Mesenchymal stem cell (in vitro differentiated cells and primary cell): ENCODE data around the gene DDX41.

Experiments used
- DNase-seq: peaks from one replicate; pipeline ENCODE4 v3.0.0-alpha.2; 2013
- H2AFZ ChIP-seq: one replicate; pipeline ENCODE4 v1.6.1; 2013; ENCODE audit warnings: low read depth, mild to moderate bottlenecking, control low read depth, inconsistent platforms, low read length, moderate library complexity
- H2AK5ac ChIP-seq: 2 replicates; pipeline ENCODE4 v1.6.1; 2013; ENCODE audit warnings: low read length, moderate library complexity, mild to moderate bottlenecking, inconsistent platforms; ENCODE audit not compliant: severe bottlenecking
- H2BK120ac ChIP-seq: one replicate; pipeline ENCODE4 v1.6.1; 2013; ENCODE audit warnings: low read depth, mild to moderate bottlenecking, inconsistent platforms, low read length, moderate library complexity
- H2BK12ac ChIP-seq, 2 experiments: one replicate each; pipeline ENCODE4 v1.6.1; 2013; ENCODE audit warnings: inconsistent platforms in 2 of 2, low read length in 2 of 2, mild to moderate bottlenecking in 2 of 2, moderate library complexity in 2 of 2, control low read depth in 1 of 2
- H2BK15ac ChIP-seq: one replicate; pipeline ENCODE4 v1.6.1; 2013; ENCODE audit warnings: mild to moderate bottlenecking, low read depth, inconsistent platforms; ENCODE audit not compliant: poor library complexity, severe bottlenecking
- H2BK5ac ChIP-seq: 2 replicates; pipeline ENCODE4 v1.6.1; 2013; ENCODE audit warnings: low read depth, mild to moderate bottlenecking, low read length, control low read depth, inconsistent platforms; ENCODE audit not compliant: poor library complexity, severe bottlenecking
- H3K14ac ChIP-seq, 2 experiments: one replicate each; pipeline ENCODE4 v1.6.1; 2013; ENCODE audit warnings: inconsistent platforms in 2 of 2, low read length in 2 of 2, control low read depth in 1 of 2, mild to moderate bottlenecking in 1 of 2, moderate library complexity in 1 of 2
- H3K18ac ChIP-seq, 2 experiments: one replicate each; pipeline ENCODE4 v1.6.1; 2013; ENCODE audit warnings: inconsistent platforms in 2 of 2, low read length in 2 of 2, control low read depth in 1 of 2, low read depth in 1 of 2, mild to moderate bottlenecking in 1 of 2
- H3K23ac ChIP-seq, 2 experiments: one replicate each; pipeline ENCODE4 v1.6.1; 2013; ENCODE audit warnings: inconsistent platforms in 2 of 2, low read length in 2 of 2, mild to moderate bottlenecking in 2 of 2, moderate library complexity in 2 of 2, control low read depth in 1 of 2
- H3K27ac ChIP-seq: 2 replicates; pipeline ENCODE4 v1.5.1; 2013; ENCODE audit warnings: mild to moderate bottlenecking, moderate library complexity, low read length, control low read depth, inconsistent platforms; ENCODE audit not compliant: poor library complexity, severe bottlenecking
- H3K27me3 ChIP-seq, 2 experiments: 2 replicates each; pipeline versions ENCODE4 v1.6.1 to v1.7.0; 2013; ENCODE audit warnings: low read length in 2 of 2, mild to moderate bottlenecking in 2 of 2, moderate library complexity in 2 of 2, control low read depth in 1 of 2, inconsistent platforms in 1 of 2; ENCODE audit not compliant: control insufficient read depth in 1 of 2, insufficient read depth in 1 of 2
- H3K36me3 ChIP-seq, 2 experiments: 2 replicates each; pipeline versions ENCODE4 v1.6.1 to v1.7.0; 2013; ENCODE audit warnings: low read length in 2 of 2, control low read depth in 1 of 2, inconsistent platforms in 1 of 2, low read depth in 1 of 2, mild to moderate bottlenecking in 1 of 2; ENCODE audit not compliant: insufficient read depth in 2 of 2, control insufficient read depth in 1 of 2
- H3K4ac ChIP-seq, 2 experiments: one replicate each; pipeline ENCODE4 v1.6.1; 2013; ENCODE audit warnings: inconsistent platforms in 2 of 2, low read length in 2 of 2, mild to moderate bottlenecking in 2 of 2, moderate library complexity in 2 of 2, control low read depth in 1 of 2, low read depth in 1 of 2
- H3K4me1 ChIP-seq: 2 replicates; pipeline ENCODE4 v1.6.1; 2013; ENCODE audit warnings: low read depth, low read length, control low read depth; ENCODE audit not compliant: control insufficient read depth, insufficient read depth
- H3K4me2 ChIP-seq: 2 replicates; pipeline ENCODE4 v1.6.1; 2013; ENCODE audit warnings: low read length, mild to moderate bottlenecking, inconsistent platforms; ENCODE audit not compliant: poor library complexity, severe bottlenecking
- H3K4me3 ChIP-seq, 2 experiments: 2 replicates each; pipeline versions ENCODE4 v1.5.1 to v1.7.0; 2013; ENCODE audit warnings: low read length in 2 of 2, mild to moderate bottlenecking in 2 of 2, control low read depth in 1 of 2, low read depth in 1 of 2; ENCODE audit not compliant: insufficient read depth in 1 of 2
- H3K79me1 ChIP-seq: replicated peaks from 2 replicates; pipeline ENCODE4 v1.6.1; 2013; ENCODE audit warnings: mild to moderate bottlenecking, control low read depth, low read length, inconsistent platforms; ENCODE audit not compliant: poor library complexity, severe bottlenecking
- H3K9ac ChIP-seq: 2 replicates; pipeline ENCODE4 v1.7.0; 2013; ENCODE audit warnings: mild to moderate bottlenecking, low read length, moderate library complexity
- H3K9me3 ChIP-seq: 2 replicates; pipeline ENCODE4 v1.7.0; 2013; ENCODE audit warnings: mild to moderate bottlenecking, low read length; ENCODE audit not compliant: control insufficient read depth
- H4K8ac ChIP-seq: one replicate; pipeline ENCODE4 v1.6.1; 2013; ENCODE audit warnings: inconsistent platforms, mild to moderate bottlenecking, low read length, moderate library complexity
- H4K91ac ChIP-seq: one replicate; pipeline ENCODE4 v1.6.1; 2013; ENCODE audit warnings: mild to moderate bottlenecking, low read length, inconsistent platforms
- WGBS: methylation state at CpG from one replicate; pipeline ENCODE4 v1.1.7; 2013; ENCODE audit warnings: mixed read lengths; 5-methylcytosine and 5-hydroxymethylcytosine counted together

Gene DDX41

GRCh38 chr5:177507165-177507564 is 9.6 kb downstream of the DDX41 start:
- 90% methylated on average over 9 of the region's 9 CpGs for WGBS
- Histone ChIP-seq H2BK120ac (no peak overlapping the region), H4K91ac (no peak overlapping the region), H3K27ac (no peak overlapping the region), H2AFZ (no peak overlapping the region), H3K14ac (no peak overlapping the region), H2BK15ac (no peak overlapping the region), H3K4me1 (peaks cover 9% of the 10 kb centered on the region), H3K36me3 (peaks cover 19 to 71% of the 10 kb centered on the region in 2 experiments), H3K9ac (no peak overlapping the region), H3K27me3 (no peaks in the 10 kb centered on the region), H2AK5ac (no peak overlapping the region), H3K9me3 (no peaks in the 10 kb centered on the region), H2BK12ac (no peak overlapping the region), H3K79me1 (peaks cover 7% of the 10 kb centered on the region), H4K8ac (no peak overlapping the region), H2BK5ac (no peak overlapping the region), H3K4ac (no peak overlapping the region), H3K18ac (no peak overlapping the region), H3K23ac (no peak overlapping the region), H3K4me2 (no peak overlapping the region), H3K4me3 (no peak overlapping the region)
- peak; percentile 56 for DNase-seq

GRCh38 chr5:177505075-177505474 is 11.7 kb downstream of the DDX41 start:
- Histone ChIP-seq H2BK5ac (no peak overlapping the region), H3K18ac (no peak overlapping the region), H2BK120ac (no peak overlapping the region), H3K4ac (no peak overlapping the region), H3K36me3 (peaks cover 0 to 50% of the 10 kb centered on the region in 2 experiments), H3K4me1 (peaks cover 16% of the 10 kb centered on the region), H2BK15ac (no peak overlapping the region), H3K14ac (no peak overlapping the region), H2BK12ac (no peak overlapping the region), H3K27me3 (no peaks in the 10 kb centered on the region), H3K4me2 (no peak overlapping the region), H3K23ac (no peak overlapping the region), H3K9me3 (no peaks in the 10 kb centered on the region), H4K91ac (no peak overlapping the region), H2AK5ac (no peak overlapping the region), H3K27ac (no peak overlapping the region), H2AFZ (no peak overlapping the region), H3K79me1 (peaks cover 1% of the 10 kb centered on the region), H4K8ac (no peak overlapping the region), H3K9ac (no peak overlapping the region), H3K4me3 (no peak overlapping the region)
- WGBS, result 93% methylated on average over 2 of the region's 4 CpGs
- no peak for DNase-seq

GRCh38 chr5:177504086-177505056 is 12.4 kb downstream of the DDX41 start:
- H2BK120ac ChIP-seq, result no peak overlapping the region
- no peak overlapping the region for H2AK5ac ChIP-seq
- 96% methylated on average over 45 of the region's 47 CpGs for WGBS
- H3K27ac ChIP-seq, result no peak overlapping the region
- H3K14ac ChIP-seq, result no peak overlapping the region
- no peak for DNase-seq
- no peaks in the 10 kb centered on the region for H3K27me3 ChIP-seq
- H3K9me3 ChIP-seq, result no peaks in the 10 kb centered on the region
- no peak overlapping the region for H4K8ac ChIP-seq
- no peak overlapping the region for H2BK5ac ChIP-seq
- H3K79me1 ChIP-seq, result no peaks in the 10 kb centered on the region
- no peak overlapping the region for H3K9ac ChIP-seq
- H2BK12ac ChIP-seq, result no peak overlapping the region
- peaks cover 16% of the 10 kb centered on the region for H3K4me1 ChIP-seq
- H4K91ac ChIP-seq, result no peak overlapping the region
- H2BK15ac ChIP-seq, result no peak overlapping the region
- H3K23ac ChIP-seq, result no peak overlapping the region
- H3K36me3 ChIP-seq, result peaks cover 0 to 43% of the 10 kb centered on the region in 2 experiments
- no peak overlapping the region for H3K4ac ChIP-seq
- H3K18ac ChIP-seq, result no peak overlapping the region
- H3K4me3 ChIP-seq, result no peak overlapping the region
- H2AFZ ChIP-seq, result no peak overlapping the region
- no peak overlapping the region for H3K4me2 ChIP-seq

- H3K4ac ChIP-seq, result no peak overlapping the region
- H3K14ac ChIP-seq, result no peak overlapping the region
- no peak overlapping the region for H3K4me2 ChIP-seq
- H3K4me3 ChIP-seq, result no peak overlapping the region
- no peak overlapping the region for H2BK120ac ChIP-seq
- no peak overlapping the region for H3K18ac ChIP-seq
- no peak overlapping the region for H4K8ac ChIP-seq
- no peak overlapping the region for H2BK5ac ChIP-seq
- H3K4me1 ChIP-seq, result peaks cover 14% of the 10 kb centered on the region
- no peak for DNase-seq
- H2BK15ac ChIP-seq, result no peak overlapping the region
- 92% methylated on average over 24 of the region's 24 CpGs for WGBS
- H3K27me3 ChIP-seq, result no peaks in the 10 kb centered on the region
- no peak overlapping the region for H3K9ac ChIP-seq
- H3K23ac ChIP-seq, result no peak overlapping the region
- H2AK5ac ChIP-seq, result no peak overlapping the region
- H3K79me1 ChIP-seq, result peaks cover 2% of the 10 kb centered on the region
- H3K36me3 ChIP-seq, result peaks cover 0 to 35% of the 10 kb centered on the region in 2 experiments
- no peak overlapping the region for H2AFZ ChIP-seq
- no peak overlapping the region for H3K27ac ChIP-seq
- no peaks in the 10 kb centered on the region for H3K9me3 ChIP-seq
- no peak overlapping the region for H2BK12ac ChIP-seq
- H4K91ac ChIP-seq, result no peak overlapping the region
Observed at GRCh38 chr5:177503351-177504085, 13.2 kb downstream of the DDX41 start.
